ENCODE measurements around the gene HOMER3.

DNA sequence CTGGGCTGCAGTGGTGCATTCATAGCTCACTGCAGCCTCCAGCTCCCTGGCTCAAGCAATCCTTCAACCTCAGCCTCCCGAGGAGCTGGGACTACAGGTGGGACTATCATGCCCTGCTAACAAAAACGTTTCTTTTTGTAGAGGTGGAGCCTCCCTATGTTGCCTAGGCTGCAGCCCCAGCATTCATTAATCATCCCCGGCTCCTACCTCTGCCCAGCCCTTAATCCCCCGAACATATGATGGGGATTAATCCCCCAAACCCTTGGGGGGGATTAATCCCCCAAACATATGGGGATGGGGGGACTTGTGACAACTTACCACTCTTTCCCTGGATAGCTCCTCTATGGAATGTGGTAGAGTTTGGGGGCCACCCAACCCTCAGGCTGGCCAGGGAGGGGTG lies 46.4 kb upstream of the HOMER3 start:
- TF ChIP-seq, protein P1, sequence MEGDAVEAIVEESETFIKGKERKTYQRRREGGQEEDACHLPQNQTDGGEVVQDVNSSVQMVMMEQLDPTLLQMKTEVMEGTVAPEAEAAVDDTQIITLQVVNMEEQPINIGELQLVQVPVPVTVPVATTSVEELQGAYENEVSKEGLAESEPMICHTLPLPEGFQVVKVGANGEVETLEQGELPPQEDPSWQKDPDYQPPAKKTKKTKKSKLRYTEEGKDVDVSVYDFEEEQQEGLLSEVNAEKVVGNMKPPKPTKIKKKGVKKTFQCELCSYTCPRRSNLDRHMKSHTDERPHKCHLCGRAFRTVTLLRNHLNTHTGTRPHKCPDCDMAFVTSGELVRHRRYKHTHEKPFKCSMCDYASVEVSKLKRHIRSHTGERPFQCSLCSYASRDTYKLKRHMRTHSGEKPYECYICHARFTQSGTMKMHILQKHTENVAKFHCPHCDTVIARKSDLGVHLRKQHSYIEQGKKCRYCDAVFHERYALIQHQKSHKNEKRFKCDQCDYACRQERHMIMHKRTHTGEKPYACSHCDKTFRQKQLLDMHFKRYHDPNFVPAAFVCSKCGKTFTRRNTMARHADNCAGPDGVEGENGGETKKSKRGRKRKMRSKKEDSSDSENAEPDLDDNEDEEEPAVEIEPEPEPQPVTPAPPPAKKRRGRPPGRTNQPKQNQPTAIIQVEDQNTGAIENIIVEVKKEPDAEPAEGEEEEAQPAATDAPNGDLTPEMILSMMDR (IDR thresholded peaks at IDR 0.05): no peak
- no peak for TF ChIP-seq POLR2A (IDR thresholded peaks at IDR 0.05)
